ENCODE data around the gene KIDINS220.

DNA sequence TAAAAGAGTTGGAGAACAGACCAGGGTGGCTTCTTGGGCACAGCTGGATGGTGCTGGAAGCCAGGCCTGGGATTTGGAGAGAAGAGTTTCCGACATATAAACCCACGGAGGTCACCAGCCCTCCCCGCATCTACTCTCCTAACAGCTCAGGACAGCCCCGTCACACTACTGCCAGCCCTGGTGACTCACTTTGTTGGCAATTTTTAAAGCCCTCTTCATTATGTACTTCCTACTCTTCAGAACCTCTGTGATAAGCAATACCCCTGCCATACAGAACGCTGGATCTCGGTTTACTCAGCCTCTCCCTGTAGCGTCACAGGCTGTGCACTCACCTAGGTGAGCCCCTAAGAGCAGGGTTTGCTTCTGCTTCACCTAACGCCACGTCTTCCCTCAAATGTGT, 107.5 kb downstream of the KIDINS220 start:
- TF ChIP-seq, protein P1, sequence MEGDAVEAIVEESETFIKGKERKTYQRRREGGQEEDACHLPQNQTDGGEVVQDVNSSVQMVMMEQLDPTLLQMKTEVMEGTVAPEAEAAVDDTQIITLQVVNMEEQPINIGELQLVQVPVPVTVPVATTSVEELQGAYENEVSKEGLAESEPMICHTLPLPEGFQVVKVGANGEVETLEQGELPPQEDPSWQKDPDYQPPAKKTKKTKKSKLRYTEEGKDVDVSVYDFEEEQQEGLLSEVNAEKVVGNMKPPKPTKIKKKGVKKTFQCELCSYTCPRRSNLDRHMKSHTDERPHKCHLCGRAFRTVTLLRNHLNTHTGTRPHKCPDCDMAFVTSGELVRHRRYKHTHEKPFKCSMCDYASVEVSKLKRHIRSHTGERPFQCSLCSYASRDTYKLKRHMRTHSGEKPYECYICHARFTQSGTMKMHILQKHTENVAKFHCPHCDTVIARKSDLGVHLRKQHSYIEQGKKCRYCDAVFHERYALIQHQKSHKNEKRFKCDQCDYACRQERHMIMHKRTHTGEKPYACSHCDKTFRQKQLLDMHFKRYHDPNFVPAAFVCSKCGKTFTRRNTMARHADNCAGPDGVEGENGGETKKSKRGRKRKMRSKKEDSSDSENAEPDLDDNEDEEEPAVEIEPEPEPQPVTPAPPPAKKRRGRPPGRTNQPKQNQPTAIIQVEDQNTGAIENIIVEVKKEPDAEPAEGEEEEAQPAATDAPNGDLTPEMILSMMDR (IDR thresholded peaks at IDR 0.05) = no peak
- TF ChIP-seq POLR2A (IDR thresholded peaks at IDR 0.05) = no peak

All from ovary (tissue), 3 donors.